Measurements from ENCODE around the gene DTYMK.

DTYMK gene

DNA sequence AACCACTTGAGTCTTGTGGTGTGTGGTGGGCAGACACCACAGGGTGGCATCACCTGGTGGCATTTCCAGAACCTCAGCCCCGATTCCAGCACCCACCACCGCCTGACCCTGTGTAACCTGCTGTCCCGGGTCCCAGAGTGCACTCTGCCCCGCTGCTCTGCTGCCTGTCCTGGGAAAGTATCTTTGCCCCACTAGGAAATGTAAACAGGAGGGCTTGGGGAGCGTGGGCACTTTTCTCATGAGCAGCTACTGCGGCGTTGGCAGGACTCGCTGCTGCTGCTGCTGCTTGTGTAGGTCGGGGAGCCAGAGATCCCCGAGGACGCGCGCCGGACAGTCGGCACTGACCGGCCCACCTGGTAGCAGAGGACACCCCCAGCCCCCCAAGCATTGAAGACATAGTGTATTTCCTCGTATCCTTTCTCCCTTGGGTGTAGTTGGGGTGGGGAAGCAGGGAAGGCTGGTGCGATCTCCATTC, 13.4 kb downstream of the DTYMK start:
- TF ChIP-seq, protein P1, sequence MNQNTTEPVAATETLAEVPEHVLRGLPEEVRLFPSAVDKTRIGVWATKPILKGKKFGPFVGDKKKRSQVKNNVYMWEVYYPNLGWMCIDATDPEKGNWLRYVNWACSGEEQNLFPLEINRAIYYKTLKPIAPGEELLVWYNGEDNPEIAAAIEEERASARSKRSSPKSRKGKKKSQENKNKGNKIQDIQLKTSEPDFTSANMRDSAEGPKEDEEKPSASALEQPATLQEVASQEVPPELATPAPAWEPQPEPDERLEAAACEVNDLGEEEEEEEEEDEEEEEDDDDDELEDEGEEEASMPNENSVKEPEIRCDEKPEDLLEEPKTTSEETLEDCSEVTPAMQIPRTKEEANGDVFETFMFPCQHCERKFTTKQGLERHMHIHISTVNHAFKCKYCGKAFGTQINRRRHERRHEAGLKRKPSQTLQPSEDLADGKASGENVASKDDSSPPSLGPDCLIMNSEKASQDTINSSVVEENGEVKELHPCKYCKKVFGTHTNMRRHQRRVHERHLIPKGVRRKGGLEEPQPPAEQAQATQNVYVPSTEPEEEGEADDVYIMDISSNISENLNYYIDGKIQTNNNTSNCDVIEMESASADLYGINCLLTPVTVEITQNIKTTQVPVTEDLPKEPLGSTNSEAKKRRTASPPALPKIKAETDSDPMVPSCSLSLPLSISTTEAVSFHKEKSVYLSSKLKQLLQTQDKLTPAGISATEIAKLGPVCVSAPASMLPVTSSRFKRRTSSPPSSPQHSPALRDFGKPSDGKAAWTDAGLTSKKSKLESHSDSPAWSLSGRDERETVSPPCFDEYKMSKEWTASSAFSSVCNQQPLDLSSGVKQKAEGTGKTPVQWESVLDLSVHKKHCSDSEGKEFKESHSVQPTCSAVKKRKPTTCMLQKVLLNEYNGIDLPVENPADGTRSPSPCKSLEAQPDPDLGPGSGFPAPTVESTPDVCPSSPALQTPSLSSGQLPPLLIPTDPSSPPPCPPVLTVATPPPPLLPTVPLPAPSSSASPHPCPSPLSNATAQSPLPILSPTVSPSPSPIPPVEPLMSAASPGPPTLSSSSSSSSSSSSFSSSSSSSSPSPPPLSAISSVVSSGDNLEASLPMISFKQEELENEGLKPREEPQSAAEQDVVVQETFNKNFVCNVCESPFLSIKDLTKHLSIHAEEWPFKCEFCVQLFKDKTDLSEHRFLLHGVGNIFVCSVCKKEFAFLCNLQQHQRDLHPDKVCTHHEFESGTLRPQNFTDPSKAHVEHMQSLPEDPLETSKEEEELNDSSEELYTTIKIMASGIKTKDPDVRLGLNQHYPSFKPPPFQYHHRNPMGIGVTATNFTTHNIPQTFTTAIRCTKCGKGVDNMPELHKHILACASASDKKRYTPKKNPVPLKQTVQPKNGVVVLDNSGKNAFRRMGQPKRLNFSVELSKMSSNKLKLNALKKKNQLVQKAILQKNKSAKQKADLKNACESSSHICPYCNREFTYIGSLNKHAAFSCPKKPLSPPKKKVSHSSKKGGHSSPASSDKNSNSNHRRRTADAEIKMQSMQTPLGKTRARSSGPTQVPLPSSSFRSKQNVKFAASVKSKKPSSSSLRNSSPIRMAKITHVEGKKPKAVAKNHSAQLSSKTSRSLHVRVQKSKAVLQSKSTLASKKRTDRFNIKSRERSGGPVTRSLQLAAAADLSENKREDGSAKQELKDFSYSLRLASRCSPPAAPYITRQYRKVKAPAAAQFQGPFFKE (tag by site-specific recombination; IDR thresholded peaks at IDR 0.05; ENCODE audit: borderline replicate concordance), result no peak
- TF ChIP-seq ZFHX2 (tag by site-specific recombination; conservative IDR thresholded peaks at IDR 0.05) (no peak), ZNF623 (tag by site-specific recombination; IDR thresholded peaks at IDR 0.05) (no peak), ZNF610 (tag by site-specific recombination; IDR thresholded peaks at IDR 0.05; ENCODE audit: borderline replicate concordance) (no peak), ZNF600 (tag by site-specific recombination; IDR thresholded peaks at IDR 0.05) (no peak), SP7 (tag by site-specific recombination; IDR thresholded peaks at IDR 0.05) (no peak), ZNF311 (tag by site-specific recombination; IDR thresholded peaks at IDR 0.05; ENCODE audit: borderline replicate concordance) (no peak)
- ChIA-PET CTCF (interaction anchor here (0.7 kb wide), 1 partner anchor 205 kb away, joined by 3 read pairs; no protein-coding TSS in a partner anchor), POLR2A (interaction anchor here (1.0 kb wide), 1 partner anchor 13 kb away, joined by 5 read pairs; the partner anchor contains the start of gene DTYMK)
- Histone ChIP-seq H3K4me3 (ENCODE audit: low read depth, low read length) (no peak overlapping the region), H3K36me3 (ENCODE audit: control insufficient read depth in 2 of 2, insufficient read depth in 1 of 2, low read length in 2 of 2) (peaks cover 3 to 90% of the 10 kb centered on the region in 2 experiments; a peak in 2 of 3 replicates), H3K27ac (ENCODE audit: extremely low read depth, low read depth, low read length) (no peak overlapping the region), H3K4me1 (ENCODE audit: control insufficient read depth, insufficient read depth, low read length) (no peaks in the 10 kb centered on the region), H3K9me3 (ENCODE audit: control insufficient read depth, insufficient read depth, low read depth, low read length) (no peaks in the 10 kb centered on the region)

DNA sequence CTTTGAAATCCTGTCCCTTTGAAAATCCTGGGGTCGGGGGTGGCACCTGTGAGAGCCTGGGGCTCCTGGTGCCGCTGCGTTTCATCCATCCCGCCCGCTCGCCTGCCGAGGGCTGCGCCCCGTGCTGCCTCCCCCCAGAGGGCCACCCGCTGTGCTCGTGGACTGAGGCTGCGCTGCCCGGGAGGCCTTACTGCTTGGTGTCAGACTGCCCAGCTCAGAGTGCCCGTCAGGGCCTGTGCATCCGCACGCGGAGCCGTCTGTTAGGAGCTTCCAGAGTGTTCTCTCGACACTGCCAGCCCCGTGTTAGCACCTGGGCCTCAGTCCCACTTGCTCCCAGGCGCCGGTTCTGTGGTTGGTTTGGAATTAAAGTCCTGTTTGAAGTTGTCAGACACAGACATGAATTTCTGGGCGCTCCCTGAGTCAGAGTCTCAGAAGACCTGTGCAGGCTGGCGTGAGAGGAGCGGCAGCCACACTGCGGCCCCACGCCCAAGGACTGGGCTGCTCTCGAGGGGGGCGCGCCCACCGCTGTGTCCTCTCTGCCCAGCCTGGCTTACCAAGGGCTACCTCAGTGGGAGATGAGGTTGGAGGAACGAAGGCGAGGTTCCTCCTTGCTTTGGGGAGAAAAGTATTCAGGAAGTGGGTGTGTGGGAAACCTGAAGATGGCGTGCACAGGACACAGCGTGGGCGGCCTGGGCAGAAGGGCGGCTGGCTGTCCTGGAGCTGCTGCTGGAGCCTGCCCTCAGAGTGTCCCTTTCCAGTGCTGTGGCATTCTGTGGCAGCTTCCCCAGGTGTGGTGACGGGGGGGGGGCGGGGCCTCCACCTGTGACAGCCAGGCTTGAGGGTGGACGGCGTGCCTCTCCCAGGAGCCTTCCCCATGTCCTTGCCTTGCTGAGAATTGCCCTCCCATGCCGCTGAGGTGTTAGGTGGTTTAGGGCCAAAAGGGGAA, 14.1 kb downstream of the DTYMK start:
- peaks cover 0 to 90% of the 10 kb centered on the region in 2 experiments; a peak in 1 of 3 replicates for H3K36me3 ChIP-seq (ENCODE audit: control insufficient read depth in 2 of 2, insufficient read depth in 1 of 2, low read length in 2 of 2)
- no peak overlapping the region for H3K4me3 ChIP-seq (ENCODE audit: low read depth, low read length)
- ChIA-PET CTCF (no interaction called here), POLR2A (interaction anchor here (1.0 kb wide), 1 partner anchor 14 kb away, joined by 5 read pairs; the partner anchor contains the start of gene DTYMK)
- H3K27ac ChIP-seq (ENCODE audit: extremely low read depth, low read depth, low read length), result no peak overlapping the region
- TF ChIP-seq GFI1B (tag by site-specific recombination; IDR thresholded peaks at IDR 0.05) (no peak), ZNF391 (tag by site-specific recombination; IDR thresholded peaks at IDR 0.05; ENCODE audit: borderline replicate concordance, low read depth) (no peak), ZFHX2 (tag by site-specific recombination; conservative IDR thresholded peaks at IDR 0.05) (0 out of 2 replicates have a peak, but pooled peaks have one; percentile 30)
- no peaks in the 10 kb centered on the region for H3K4me1 ChIP-seq (ENCODE audit: control insufficient read depth, insufficient read depth, low read length)
- H3K9me3 ChIP-seq (ENCODE audit: control insufficient read depth, insufficient read depth, low read depth, low read length), result no peaks in the 10 kb centered on the region

DNA sequence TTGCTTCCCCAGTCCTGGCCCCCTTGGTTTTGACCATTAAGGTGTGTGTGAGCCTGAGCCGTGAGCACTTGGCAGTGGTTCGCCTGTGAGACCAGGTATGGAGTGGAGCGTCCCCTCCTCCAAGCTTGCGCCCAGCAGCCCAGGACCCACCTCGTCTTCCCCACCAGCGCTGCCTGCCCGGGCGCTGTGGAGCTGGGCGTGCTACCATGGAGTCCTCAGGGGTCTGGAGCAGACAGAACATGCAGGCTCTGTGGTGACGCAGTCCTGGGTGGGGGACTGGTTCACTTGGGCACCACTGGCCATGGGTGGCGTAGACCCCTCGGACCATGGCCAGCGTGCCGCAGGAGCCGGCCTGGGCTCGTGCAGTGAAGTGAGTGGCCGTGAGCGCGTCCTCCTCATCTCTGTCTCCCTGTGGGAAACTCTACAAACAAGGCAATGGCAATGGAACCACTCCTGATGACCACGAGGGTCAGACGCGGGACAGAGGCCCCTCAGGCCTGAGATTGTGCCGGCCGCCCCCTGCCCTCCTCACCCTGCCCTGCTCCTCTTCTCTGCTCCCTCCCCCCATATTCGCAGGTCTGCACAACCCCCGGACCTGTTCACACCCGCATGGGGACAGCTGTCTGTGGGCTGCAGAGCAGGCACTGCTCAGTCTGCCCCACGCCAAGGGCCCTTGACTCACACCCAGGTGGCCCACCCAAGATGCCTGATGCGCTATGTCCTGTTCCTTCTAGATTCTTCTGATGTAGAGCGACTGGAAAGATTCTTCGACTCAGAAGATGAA, 15.0 kb downstream of the DTYMK start:
- TF ChIP-seq ZNF121 (tag by site-specific recombination; IDR thresholded peaks at IDR 0.05) (no peak), HOXD13 (CRISPR knock-in tag; IDR thresholded peaks at IDR 0.05; ENCODE audit: borderline replicate concordance) (no peak), ZNF544 (tag by site-specific recombination; IDR thresholded peaks at IDR 0.05) (no peak), ZSCAN16 (tag by site-specific recombination; IDR thresholded peaks at IDR 0.05) (no peak), ZNF354C (tag by site-specific recombination; IDR thresholded peaks at IDR 0.05; ENCODE audit: borderline replicate concordance, low read depth) (no peak), ZBTB17 (tag by site-specific recombination; IDR thresholded peaks at IDR 0.05) (no peak), ZNF157 (tag by site-specific recombination; IDR thresholded peaks at IDR 0.05) (no peak)
- Histone ChIP-seq H3K36me3 (ENCODE audit: control insufficient read depth in 2 of 2, insufficient read depth in 1 of 2, low read length in 2 of 2) (peaks cover 0 to 88% of the 10 kb centered on the region in 2 experiments; a peak in 1 of 3 replicates), H3K9me3 (ENCODE audit: control insufficient read depth, insufficient read depth, low read depth, low read length) (no peaks in the 10 kb centered on the region), H3K4me1 (ENCODE audit: control insufficient read depth, insufficient read depth, low read length) (no peaks in the 10 kb centered on the region), H3K27ac (ENCODE audit: extremely low read depth, low read depth, low read length) (no peak overlapping the region), H3K4me3 (ENCODE audit: low read depth, low read length) (no peak overlapping the region)
- ChIA-PET CTCF (no interaction called here), POLR2A (no interaction called here)
